ENCODE measurements around the gene STK40.
A peak's percentile ranks its signal among the peaks of the same experiment; 100 is the strongest.

STK40 gene

DNA sequence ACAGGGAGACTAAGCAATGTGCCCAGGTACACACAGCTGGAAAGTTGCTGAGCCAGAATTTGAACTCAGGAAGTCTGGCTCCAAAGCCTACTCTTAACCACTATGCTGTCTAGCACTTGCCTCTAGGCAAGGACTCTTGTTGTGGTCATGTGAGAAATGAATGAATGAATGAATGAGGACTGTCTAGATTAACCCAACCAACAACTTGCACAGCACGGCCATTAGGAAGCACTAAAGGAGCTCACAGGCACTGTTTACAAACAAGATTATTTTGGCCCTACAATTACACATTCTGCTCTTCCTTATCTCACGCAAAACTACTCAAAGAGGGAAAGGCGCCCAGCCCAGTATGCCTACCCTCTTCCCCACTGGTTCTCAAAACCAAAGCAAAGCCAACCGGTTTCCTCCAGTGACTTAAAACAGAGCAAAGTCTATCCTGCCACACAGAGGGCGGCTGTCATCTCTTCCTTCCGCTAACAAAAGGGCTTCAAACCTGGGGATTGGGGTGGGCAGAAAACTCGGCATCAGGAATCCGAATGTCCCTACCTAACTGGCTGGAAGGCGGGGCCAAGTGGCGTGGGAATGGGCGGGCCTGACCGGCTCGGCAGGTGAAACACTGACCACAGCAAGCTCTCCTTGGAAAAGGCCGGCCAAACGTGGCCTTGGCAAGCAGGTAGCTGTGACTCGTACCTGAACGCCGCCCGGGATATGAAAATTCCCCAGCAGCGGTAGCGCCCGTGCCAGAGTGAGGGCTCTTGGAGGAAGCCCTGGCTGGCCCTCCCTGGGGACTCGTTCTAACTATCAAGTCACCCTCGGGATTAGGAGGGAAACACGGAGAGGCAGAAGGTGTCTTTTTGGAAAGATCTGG is 948 bp downstream of the STK40 start:
- TF ChIP-seq, protein P1, sequence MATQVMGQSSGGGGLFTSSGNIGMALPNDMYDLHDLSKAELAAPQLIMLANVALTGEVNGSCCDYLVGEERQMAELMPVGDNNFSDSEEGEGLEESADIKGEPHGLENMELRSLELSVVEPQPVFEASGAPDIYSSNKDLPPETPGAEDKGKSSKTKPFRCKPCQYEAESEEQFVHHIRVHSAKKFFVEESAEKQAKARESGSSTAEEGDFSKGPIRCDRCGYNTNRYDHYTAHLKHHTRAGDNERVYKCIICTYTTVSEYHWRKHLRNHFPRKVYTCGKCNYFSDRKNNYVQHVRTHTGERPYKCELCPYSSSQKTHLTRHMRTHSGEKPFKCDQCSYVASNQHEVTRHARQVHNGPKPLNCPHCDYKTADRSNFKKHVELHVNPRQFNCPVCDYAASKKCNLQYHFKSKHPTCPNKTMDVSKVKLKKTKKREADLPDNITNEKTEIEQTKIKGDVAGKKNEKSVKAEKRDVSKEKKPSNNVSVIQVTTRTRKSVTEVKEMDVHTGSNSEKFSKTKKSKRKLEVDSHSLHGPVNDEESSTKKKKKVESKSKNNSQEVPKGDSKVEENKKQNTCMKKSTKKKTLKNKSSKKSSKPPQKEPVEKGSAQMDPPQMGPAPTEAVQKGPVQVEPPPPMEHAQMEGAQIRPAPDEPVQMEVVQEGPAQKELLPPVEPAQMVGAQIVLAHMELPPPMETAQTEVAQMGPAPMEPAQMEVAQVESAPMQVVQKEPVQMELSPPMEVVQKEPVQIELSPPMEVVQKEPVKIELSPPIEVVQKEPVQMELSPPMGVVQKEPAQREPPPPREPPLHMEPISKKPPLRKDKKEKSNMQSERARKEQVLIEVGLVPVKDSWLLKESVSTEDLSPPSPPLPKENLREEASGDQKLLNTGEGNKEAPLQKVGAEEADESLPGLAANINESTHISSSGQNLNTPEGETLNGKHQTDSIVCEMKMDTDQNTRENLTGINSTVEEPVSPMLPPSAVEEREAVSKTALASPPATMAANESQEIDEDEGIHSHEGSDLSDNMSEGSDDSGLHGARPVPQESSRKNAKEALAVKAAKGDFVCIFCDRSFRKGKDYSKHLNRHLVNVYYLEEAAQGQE (IDR thresholded peaks at IDR 0.05; ENCODE audit: low read depth): no peak
- TF ChIP-seq CREB1 (IDR thresholded peaks at IDR 0.05; ENCODE audit: low read depth): no peak
- no peak for TF ChIP-seq CEBPB (IDR thresholded peaks at IDR 0.05)
- TF ChIP-seq NFIC (IDR thresholded peaks at IDR 0.05): peak; percentile 27; the same call in 1 of the 2 replicates
- 0 out of 2 replicates have a peak, but pooled peaks have one; percentile 18 for TF ChIP-seq YY1 (IDR thresholded peaks at IDR 0.05; ENCODE audit: low read depth)
- TF ChIP-seq, protein P2, sequence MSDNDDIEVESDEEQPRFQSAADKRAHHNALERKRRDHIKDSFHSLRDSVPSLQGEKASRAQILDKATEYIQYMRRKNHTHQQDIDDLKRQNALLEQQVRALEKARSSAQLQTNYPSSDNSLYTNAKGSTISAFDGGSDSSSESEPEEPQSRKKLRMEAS (IDR thresholded peaks at IDR 0.05): peak; percentile 66
- TF ChIP-seq TAF1 (IDR thresholded peaks at IDR 0.05; ENCODE audit: low read depth): peak; percentile 25; the same call in 1 of the 2 replicates
- no peak for TF ChIP-seq EP300 (IDR thresholded peaks at IDR 0.05; ENCODE audit: borderline replicate concordance)

DNA sequence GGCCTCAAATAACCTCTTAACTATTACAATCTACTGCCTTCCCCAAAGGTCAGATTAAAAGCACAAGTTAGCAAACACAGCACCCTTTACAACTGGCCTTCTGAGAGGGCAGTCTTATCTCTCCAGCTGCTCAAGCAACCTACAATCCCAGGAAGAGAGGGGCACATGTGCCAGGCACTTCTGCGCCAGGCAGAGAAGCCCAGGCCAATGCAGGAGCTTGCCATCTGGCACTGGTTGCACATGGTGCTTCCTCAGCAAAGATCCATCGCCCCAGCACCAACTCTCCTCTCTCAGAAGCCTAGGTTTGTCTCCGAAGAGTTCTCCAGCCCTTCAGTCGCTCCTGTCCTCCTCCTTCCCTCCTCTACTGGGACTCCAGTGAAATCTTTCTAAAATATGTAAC is 2.5 kb downstream of the STK40 start:
- TF ChIP-seq FOXM1 (IDR thresholded peaks at IDR 0.05; ENCODE audit: borderline replicate concordance, low read depth) (no peak), RAD21 (IDR thresholded peaks at IDR 0.05; ENCODE audit: low read depth) (no peak), TCF12 (IDR thresholded peaks at IDR 0.05; ENCODE audit: low read depth) (no peak), NFIC (IDR thresholded peaks at IDR 0.05) (no peak), TAF1 (IDR thresholded peaks at IDR 0.05; ENCODE audit: low read depth) (no peak), USF1 (IDR thresholded peaks at IDR 0.05) (no peak), EGR1 (IDR thresholded peaks at IDR 0.05) (no peak), YY1 (IDR thresholded peaks at IDR 0.05; ENCODE audit: low read depth) (no peak), CEBPB (IDR thresholded peaks at IDR 0.05) (no peak), EP300 (IDR thresholded peaks at IDR 0.05; ENCODE audit: borderline replicate concordance) (no peak), CREB1 (IDR thresholded peaks at IDR 0.05; ENCODE audit: low read depth) (no peak), ZBTB7A (IDR thresholded peaks at IDR 0.05; ENCODE audit: low read depth) (no peak), TEAD4 (IDR thresholded peaks at IDR 0.05) (no peak)
- TF ChIP-seq, protein P1 (IDR thresholded peaks at IDR 0.05; ENCODE audit: low read depth): no peak
- TF ChIP-seq, protein P2 (IDR thresholded peaks at IDR 0.05): no peak

- no peak for TF ChIP-seq CEBPB (IDR thresholded peaks at IDR 0.05)
These were observed 3.1 kb downstream of the STK40 start for GRCh38 chr1:36382669-36383068.

DNA sequence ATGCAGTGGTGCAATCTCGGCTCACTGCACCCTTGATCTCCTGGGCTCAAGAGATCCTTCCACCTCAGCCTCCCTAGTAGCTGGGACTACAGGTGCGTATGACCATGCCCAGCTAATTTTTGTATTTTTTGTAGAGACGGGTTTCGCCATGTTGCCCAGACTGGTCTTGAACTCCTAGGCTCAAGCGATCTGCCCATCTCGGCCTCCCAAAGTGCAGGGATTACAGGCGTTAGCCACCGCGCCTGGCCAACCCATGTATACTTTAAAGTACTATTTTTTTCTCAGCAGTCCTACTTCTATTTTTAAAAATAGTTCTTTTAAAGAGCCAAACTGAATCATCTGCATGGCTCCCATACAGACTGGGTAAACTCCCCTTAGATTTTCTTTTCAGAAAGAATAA is 3.5 kb downstream of the STK40 start:
- TF ChIP-seq TCF12 (IDR thresholded peaks at IDR 0.05; ENCODE audit: low read depth) (no peak), ZBTB7A (IDR thresholded peaks at IDR 0.05; ENCODE audit: low read depth) (no peak), YY1 (IDR thresholded peaks at IDR 0.05; ENCODE audit: low read depth) (no peak), CEBPB (IDR thresholded peaks at IDR 0.05) (no peak), RAD21 (IDR thresholded peaks at IDR 0.05; ENCODE audit: low read depth) (no peak), USF1 (IDR thresholded peaks at IDR 0.05) (no peak), TEAD4 (IDR thresholded peaks at IDR 0.05) (no peak), EP300 (IDR thresholded peaks at IDR 0.05; ENCODE audit: borderline replicate concordance) (no peak), EGR1 (IDR thresholded peaks at IDR 0.05) (no peak), NFIC (IDR thresholded peaks at IDR 0.05) (no peak), TAF1 (IDR thresholded peaks at IDR 0.05; ENCODE audit: low read depth) (no peak), FOXM1 (IDR thresholded peaks at IDR 0.05; ENCODE audit: borderline replicate concordance, low read depth) (no peak), CREB1 (IDR thresholded peaks at IDR 0.05; ENCODE audit: low read depth) (no peak)
- TF ChIP-seq, protein P1 (IDR thresholded peaks at IDR 0.05; ENCODE audit: low read depth): no peak
- TF ChIP-seq, protein P2 (IDR thresholded peaks at IDR 0.05): no peak
